ENCODE measurements around the gene ATPAF1.
A peak's percentile ranks its signal among the peaks of the same experiment; 100 is the strongest.

ATPAF1 gene

DNA sequence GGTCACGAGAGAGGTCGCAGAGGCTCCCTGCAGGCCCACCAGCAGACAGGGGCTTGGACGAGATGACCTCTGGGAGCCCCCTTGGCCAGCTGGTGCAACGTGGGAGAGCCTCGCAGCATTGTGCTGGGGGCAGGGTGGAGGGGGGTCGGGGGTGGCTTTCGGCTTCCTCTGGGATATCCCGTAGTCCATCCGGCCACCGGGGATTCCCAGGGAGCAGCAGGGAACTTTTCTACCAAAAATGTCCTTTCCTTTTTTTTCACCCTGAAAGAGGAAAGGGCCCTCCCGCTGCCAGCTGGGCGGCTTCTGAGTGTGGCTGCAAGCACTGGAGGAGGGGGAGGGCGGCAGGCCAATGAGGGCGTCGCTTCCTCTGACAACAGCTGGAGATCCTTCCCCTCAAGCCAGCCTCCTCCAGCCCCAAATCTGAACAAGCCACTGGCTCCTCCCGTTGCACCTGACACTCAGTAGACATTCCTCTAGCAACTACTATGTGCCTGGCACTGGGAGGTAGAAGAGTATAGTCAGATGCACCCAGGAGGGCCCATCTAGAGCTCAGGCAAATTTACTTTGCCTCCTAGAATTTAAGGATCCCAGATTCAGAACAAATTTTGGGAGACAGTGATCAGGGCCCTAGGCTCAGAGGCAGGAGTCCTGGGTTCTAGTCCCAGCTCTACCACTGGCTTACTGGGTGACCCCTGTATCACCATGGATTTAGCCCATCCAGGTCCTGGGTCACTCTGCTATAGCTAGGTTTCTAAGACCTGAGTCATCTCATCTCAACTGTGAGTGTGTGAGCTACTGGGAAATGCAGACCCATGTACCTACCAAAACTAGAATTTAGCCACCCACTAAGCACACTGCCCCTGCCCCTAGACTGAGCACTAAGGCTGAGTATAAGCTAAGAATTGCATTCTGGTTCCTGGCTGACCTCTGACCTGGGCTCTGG, 54.2 kb downstream of the ATPAF1 start:
- no peak for DNase-seq

DNA sequence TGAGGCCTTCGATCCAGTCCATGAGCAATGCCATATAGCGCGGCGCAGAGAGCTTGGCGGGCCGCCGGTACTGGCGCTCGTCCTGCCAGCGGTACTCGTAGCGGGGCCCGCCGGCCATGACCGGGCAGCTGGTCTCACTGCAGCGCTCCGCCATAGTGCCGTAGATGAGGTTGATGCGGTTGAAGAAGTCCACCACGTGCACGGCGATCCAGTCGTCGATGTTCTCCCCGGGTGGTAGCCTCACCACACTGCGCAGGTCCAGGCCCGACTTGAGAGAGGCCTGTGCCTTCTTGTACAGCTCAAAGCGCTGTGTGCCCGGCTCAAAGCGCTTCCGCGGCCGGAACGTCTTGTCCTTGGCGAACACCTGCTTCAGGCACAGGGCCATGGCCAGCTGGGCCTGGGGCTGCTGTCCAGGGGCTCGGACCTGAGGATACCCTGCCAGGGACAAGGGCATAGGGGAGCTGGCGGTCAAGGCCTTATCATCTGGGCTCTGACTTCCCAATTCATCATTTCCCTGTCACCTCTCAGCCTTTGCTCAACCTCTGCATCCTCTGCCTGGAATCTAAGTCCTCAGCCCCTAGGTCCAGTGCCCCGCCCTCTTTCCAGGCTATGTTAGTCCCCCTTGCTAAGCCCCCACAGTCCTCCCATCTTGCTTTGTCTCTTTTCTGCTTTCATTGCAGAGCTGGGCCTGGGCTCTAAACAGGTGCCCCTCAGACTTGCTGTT, 55.1 kb downstream of the ATPAF1 start:
- DNase-seq = no peak

GRCh38 chr1:46611691-46612221, 56.4 kb downstream of the ATPAF1 start:
- no peak for DNase-seq

DNA sequence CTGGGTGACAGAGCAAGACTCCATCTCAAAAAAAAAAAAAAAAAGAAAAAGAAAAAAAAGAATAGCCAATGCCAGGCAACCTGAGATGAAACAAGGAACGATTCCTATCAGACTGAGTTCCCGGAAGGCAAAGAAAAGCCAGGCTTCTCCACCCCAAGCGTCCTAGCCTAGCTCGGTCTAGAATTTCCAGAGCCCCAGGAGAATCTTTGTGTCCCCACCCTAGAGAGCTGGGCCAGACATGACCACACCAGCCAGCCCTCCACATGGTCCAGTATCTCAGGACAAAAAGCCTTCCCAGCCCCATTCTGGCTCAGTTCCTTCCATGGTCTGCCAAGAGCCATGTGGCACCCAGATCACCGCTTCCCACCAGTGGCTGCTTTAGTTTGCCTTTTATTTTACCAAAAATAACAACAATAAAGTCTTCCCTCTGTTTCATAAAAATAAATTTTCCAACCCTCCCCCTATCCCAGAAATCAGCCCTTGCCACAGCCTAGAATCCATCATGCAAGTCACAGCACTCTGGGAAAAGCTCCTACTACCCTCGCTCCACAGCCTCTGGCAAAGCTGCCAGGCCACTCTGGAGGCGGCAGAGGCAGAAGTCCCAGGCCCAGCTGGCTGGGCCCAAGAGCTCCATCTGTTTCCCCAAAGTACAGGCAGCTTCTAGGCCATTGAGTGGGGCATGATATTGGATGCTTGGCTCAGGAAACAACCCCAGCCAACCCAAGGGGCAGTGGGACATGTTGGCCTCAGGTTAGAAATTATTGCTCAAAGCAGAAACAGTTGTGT, 60.6 kb downstream of the ATPAF1 start:
- DNase-seq = no peak

GRCh38 chr1:46606255-46606965, 61.8 kb downstream of the ATPAF1 start:
- DNase-seq = peak; percentile 37

DNA sequence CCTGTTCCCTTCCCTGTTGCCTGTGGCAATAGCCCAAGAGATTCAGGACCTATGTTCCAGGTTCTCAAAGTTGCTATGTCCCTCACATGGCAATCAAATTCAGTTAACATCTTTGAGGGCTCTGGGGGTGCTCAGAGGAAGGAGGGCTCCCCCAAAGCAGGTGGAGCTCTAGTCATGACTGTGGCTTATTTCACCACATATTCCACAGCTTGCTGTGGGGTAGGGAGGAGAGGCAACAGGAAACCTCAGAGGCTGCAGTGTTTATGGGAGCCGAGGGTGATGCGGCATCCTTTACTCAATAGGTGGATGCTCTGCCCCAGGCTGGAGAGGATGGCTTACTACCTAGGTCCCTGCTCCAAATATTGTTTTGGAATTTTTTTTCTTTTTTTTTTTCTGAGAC, 62.9 kb downstream of the ATPAF1 start:
- no peak for DNase-seq

DNA sequence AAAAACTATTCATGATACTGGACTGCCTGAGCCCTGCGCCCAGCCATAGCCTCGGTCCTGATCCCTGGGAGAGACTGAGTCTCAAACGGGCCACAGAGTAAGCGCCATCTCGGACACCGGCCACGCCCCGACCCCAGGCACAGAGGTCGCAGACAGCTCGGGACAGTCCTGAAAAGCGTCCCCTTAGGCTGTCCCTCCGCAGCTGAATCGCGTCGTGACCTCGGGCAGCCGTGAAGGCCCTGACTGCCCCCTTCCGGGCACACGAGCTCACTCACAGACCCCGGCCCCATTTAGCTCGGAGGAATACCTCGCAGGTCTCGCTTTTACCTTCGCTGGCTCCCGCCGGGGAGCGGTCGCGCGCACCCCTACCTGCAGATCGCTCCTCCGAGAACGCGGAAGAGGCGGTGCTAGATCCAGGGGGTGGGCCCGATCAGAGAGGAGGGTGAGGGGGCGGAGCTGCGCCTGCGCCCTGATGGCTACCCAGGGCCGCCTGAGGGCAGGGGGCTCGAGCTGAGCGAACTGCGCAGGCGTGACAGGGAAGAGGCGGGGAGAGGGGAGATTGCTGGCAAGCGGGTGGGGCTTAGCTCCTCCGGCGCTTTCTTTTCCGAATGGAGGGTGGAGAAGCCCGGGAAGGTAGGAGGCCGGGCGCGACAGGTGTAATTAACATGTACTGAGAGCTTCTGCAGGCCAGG, 64.2 kb downstream of the ATPAF1 start, which contains the start of gene MKNK1:
TSS of gene MKNK1 (minus strand) at position 411 of the 692 bp plus-strand sequence. CDS start 20,941 bp downstream, outside the sequence.
- DNase-seq = peak; percentile 98

DNA sequence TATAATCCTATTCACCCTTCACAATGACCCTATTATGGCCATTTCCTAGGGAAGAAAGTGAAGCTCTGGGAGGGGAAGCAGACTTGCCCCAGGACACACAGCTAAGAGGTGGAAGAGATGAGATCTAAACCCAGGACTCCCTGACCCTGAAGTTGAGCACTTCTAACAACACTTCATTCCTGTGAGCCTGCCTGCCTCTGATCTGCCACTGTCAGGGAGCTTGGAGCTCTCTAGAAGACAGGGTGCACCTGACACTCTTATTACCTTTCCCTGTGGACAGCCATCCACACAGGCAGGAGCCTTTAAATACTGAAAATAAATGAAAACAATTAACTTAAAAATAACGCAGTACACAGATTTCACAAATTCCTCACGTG, 64.7 kb downstream of the ATPAF1 start:
- DNase-seq = peak; percentile 33

DNA sequence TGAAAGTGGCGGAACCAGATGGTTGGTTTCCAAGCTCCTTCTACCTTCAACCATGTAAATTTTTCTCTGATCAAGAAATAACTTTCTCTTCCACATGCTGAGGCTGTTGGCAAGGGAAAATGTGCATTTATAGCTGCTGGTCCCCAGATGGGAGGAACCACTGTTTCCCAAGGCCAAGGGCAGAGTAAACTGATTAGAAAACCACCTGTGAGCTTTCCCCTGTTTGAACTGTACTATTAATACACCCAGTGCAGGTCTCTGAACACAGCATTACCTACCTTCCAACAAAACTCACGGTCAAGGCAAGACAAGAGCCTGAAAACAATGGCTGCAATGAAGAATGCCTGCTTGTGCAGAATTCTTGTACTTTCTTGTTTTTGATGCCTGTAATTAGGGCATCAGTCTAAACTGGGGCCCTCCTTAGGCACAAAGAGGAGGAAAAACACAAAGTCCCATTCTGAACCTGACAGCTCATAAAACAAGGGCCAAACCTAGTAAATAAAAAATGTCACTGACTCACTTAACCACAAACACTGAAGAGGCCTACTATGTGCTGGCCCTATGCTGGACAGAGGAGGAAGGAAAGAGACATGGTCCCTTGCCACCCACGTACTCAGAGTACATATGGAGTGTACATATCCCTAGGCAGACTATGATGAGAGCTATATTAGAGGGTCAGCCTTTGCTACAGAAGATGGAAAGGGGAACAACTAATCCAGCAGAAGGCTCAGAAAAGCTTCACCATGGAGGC, 66.7 kb downstream of the ATPAF1 start:
- DNase-seq = no peak

GRCh38 chr1:46599059-46599970, 68.8 kb downstream of the ATPAF1 start:
- DNase-seq = no peak

DNA sequence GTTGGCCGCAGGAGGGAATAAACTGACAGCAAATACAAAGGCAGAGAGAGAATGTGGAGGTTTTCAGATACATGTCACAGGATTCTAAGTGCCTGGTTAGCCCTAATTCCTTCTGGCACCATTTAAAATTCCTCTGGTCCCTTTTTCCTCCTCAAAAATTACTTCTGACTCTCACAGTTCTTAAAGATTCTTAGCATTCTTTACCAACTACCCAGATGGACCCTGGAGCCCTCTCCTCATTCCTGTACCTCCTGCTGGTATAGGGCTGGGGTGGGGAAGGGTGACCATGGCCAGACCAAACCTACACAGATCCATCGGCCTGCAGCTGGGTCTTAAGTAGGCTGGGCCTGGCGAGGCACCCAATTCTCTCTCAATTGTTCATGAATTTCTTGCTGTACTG, 71.3 kb downstream of the ATPAF1 start:
- no peak for DNase-seq

DNA sequence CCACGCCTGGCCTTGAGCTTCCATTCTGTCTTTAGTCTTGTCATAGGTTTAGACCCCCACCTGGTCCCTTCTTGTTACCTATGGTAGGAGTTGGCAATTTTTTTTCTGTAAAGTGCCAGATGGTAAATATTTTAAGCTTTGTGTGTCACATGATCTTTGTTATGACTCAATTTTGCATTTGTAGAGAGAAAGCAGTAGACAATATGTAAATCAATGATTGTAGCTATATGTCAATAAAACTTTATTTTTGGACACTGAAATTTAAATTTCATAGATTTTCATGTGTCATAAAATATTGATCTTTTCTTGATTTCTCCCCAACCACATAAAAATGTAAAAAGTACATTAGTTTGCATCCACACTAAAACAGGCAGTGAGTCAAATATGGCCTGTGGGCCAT, 72.1 kb downstream of the ATPAF1 start:
- no peak for DNase-seq

- DNase-seq = no peak
Observed at GRCh38 chr1:46595127-46595526, 73.0 kb downstream of the ATPAF1 start.

- DNase-seq = no peak
Observed at GRCh38 chr1:46594063-46594462, 74.1 kb downstream of the ATPAF1 start.

DNA sequence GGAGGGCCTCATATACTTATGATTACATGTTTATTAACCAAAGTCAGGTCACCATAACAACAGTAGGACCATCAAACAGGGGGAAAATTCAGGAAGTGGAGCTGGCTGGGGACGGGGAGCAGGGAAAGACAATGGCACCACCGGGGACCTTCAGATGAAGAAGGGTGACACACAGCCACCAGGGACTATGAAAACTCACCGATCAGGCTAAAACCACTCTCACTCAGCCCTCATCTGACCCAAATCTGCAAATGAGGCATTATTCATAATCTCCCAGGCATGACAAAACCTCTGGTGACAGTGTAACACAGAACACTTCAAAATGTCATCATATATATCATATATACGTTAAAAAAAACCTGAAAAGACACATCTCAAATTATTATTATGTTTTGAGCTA, 75.3 kb downstream of the ATPAF1 start:
- DNase-seq = no peak

DNA sequence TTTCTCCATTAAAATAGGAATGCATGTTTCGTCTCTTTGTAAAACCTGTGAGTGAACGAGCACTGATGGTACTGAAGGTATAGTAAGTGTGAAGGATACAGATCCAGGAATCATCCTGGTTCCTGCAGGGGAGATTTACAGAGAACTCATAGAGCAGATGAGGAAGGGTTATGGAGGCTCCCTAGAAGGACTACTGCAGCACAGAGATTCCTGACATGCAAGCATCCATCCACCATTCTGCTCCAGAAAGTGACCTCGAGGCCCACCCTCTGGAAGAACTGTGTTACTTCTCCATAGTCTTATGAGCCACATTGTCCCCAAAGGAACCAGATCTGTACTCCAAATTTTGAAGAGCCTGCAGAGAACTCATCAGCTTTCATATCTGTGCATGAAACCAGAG, 78.6 kb downstream of the ATPAF1 start:
- no peak for DNase-seq

DNA sequence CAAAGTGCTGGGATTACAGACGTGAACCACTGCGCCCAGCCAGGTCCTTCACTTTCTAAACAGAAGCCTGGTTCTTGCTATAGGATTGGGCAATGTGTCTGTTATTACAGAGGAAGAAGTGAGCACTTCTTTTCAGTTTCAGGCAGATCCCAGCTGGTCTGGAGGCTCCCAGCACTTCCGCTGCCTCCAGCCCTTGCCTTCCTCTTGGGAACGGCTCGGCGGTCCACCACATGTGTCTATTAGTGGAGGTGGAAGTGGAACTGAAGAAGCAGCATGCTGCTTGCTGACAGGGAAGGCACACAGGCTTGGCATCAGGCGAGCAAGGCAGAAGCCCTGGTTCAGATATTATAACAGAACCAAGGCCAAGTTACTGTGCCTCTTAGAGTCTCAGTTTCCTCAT, 81.1 kb downstream of the ATPAF1 start:
- DNase-seq = no peak

GRCh38 chr1:46585312-46585938, 82.7 kb downstream of the ATPAF1 start:
- DNase-seq = no peak

DNA sequence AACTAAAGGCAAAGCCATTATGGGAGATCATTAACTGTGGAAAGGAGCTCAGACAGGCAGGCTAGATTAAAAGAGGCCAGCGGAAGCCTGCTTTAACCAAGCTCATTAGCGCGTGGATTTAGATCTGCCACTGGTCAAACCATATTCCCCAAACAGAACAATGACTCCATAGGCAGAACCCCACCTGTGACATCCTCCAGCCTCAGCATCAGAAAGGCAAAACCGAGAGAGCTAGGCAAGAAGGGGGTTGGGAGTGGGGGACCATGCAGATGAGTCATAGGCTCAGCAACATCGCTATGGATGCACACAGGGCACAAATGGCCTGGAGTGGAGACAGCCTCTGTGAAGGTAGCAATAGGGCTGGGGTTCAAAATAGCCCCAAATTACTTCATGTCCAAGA, 84.7 kb downstream of the ATPAF1 start:
- no peak for DNase-seq

Measured in NCI-H345 (cell line).